Stimulated activated CD8-positive, alpha-beta memory T cell treated with anti-CD3 and anti-CD28 coated beads, Interleukin-15, amount 100 ng/mL, for 24 hours (primary cell): ENCODE results near the gene IPCEF1.

Experiments used
- DNase-seq: peaks from one replicate; pipeline ENCODE4 v3.0.0-alpha.2; 2020; ENCODE audit warnings: low read depth

Gene IPCEF1

GRCh38 chr6:154159126-154159525 is 197.5 kb downstream of the IPCEF1 start:
- no peak for DNase-seq

- DNase-seq: no peak
These were observed 198.9 kb downstream of the IPCEF1 start for GRCh38 chr6:154157706-154158105.

GRCh38 chr6:154157082-154157481 is 199.5 kb downstream of the IPCEF1 start:
- no peak for DNase-seq

- no peak for DNase-seq
These were observed 200.3 kb downstream of the IPCEF1 start for GRCh38 chr6:154156135-154156896.

GRCh38 chr6:154154389-154154967 is 202.1 kb downstream of the IPCEF1 start:
- no peak for DNase-seq

GRCh38 chr6:154143753-154144152 is 212.8 kb downstream of the IPCEF1 start:
- no peak for DNase-seq

GRCh38 chr6:154140743-154141142 is 215.9 kb downstream of the IPCEF1 start:
- DNase-seq: no peak

- DNase-seq: no peak
These were observed 216.7 kb downstream of the IPCEF1 start for GRCh38 chr6:154139892-154140291.

GRCh38 chr6:154138793-154139192 is 217.8 kb downstream of the IPCEF1 start:
- DNase-seq: no peak

GRCh38 chr6:154134471-154135147 is 222.0 kb downstream of the IPCEF1 start:
- DNase-seq: no peak

GRCh38 chr6:154127657-154128056 is 228.9 kb downstream of the IPCEF1 start:
- DNase-seq: no peak

GRCh38 chr6:154125421-154125820 is 231.2 kb downstream of the IPCEF1 start:
- DNase-seq: no peak

GRCh38 chr6:154123155-154123956 is 233.2 kb downstream of the IPCEF1 start:
- no peak for DNase-seq

- no peak for DNase-seq
These were observed 234.2 kb downstream of the IPCEF1 start for GRCh38 chr6:154122195-154122925.

- DNase-seq: no peak
These were observed 239.1 kb downstream of the IPCEF1 start for GRCh38 chr6:154117485-154117884.

- DNase-seq: no peak
These were observed 243.2 kb downstream of the IPCEF1 start for GRCh38 chr6:154113392-154113791.

GRCh38 chr6:154112181-154112809 is 244.3 kb downstream of the IPCEF1 start:
- DNase-seq: no peak

- no peak for DNase-seq
These were observed 245.6 kb downstream of the IPCEF1 start for GRCh38 chr6:154111025-154111424.

GRCh38 chr6:154106251-154106650 is 250.4 kb downstream of the IPCEF1 start:
- no peak for DNase-seq
